ENCODE measurements around the gene APOL3.
"Not testable (repeated sequence)": the region's sequence is repeated elsewhere in the genome, so short reads cannot be mapped to it uniquely, and the experiment has no call there.

APOL3 gene

GRCh38 chr22:36120621-36121351 is 39.8 kb downstream of the APOL3 start:
- DNase-seq, result not testable (repeated sequence)
- in situ Hi-C loops (cut with MboI; ENCODE audit: low pct_unique_long_range_greater_than_20kb, low sequenced_read_pairs), result loop anchor here (25.0 kb wide), 2 partner anchors 183 to 483 kb away; partner anchors contain the start of gene APOL6

- in situ Hi-C loops (cut with MboI; ENCODE audit: low pct_unique_long_range_greater_than_20kb, low sequenced_read_pairs), result loop anchor here (25.0 kb wide), 2 partner anchors 180 to 480 kb away; partner anchors contain the start of gene APOL6
- DNase-seq, result no peak
Measured at GRCh38 chr22:36117053-36117554, 43.5 kb downstream of the APOL3 start.

GRCh38 chr22:36116127-36116526 is 44.4 kb downstream of the APOL3 start:
- DNase-seq, result no peak
- in situ Hi-C loops (cut with MboI; ENCODE audit: low pct_unique_long_range_greater_than_20kb, low sequenced_read_pairs), result loop anchor here (25.0 kb wide), 2 partner anchors 179 to 479 kb away; partner anchors contain the start of gene APOL6

- in situ Hi-C loops (cut with MboI; ENCODE audit: low pct_unique_long_range_greater_than_20kb, low sequenced_read_pairs), result loop anchor here (25.0 kb wide), 2 partner anchors 176 to 476 kb away; partner anchors contain the start of gene APOL6
Measured at GRCh38 chr22:36113121-36113520, 47.4 kb downstream of the APOL3 start.

GRCh38 chr22:36111316-36111715 is 49.2 kb downstream of the APOL3 start:
- no peak for DNase-seq
- in situ Hi-C loops (cut with MboI; ENCODE audit: low pct_unique_long_range_greater_than_20kb, low sequenced_read_pairs), result loop anchor here (25.0 kb wide), 2 partner anchors 174 to 474 kb away; partner anchors contain the start of gene APOL6

More at GRCh38 chr22:36113121-36113520, 47.4 kb downstream of the APOL3 start:
- no peak for DNase-seq

GRCh38 chr22:36110306-36110881 is 50.2 kb downstream of the APOL3 start:
- DNase-seq, result no peak
- in situ Hi-C loops (cut with MboI; ENCODE audit: low pct_unique_long_range_greater_than_20kb, low sequenced_read_pairs), result loop anchor here (25.0 kb wide), 2 partner anchors 173 to 473 kb away; partner anchors contain the start of gene APOL6

- in situ Hi-C loops (cut with MboI; ENCODE audit: low pct_unique_long_range_greater_than_20kb, low sequenced_read_pairs), result loop anchor here (25.0 kb wide), 2 partner anchors 170 to 470 kb away; partner anchors contain the start of gene APOL6
- no peak for DNase-seq
Measured at GRCh38 chr22:36107436-36107835, 53.1 kb downstream of the APOL3 start.

- no peak for DNase-seq
- in situ Hi-C loops (cut with MboI; ENCODE audit: low pct_unique_long_range_greater_than_20kb, low sequenced_read_pairs), result loop anchor here (25.0 kb wide), 2 partner anchors 170 to 470 kb away; partner anchors contain the start of gene APOL6
Measured at GRCh38 chr22:36106910-36107309, 53.6 kb downstream of the APOL3 start.

- in situ Hi-C loops (cut with MboI; ENCODE audit: low pct_unique_long_range_greater_than_20kb, low sequenced_read_pairs), result loop anchor here (25.0 kb wide), 2 partner anchors 168 to 468 kb away; partner anchors contain the start of gene APOL6
- no peak for DNase-seq
Measured at GRCh38 chr22:36104988-36105387, 55.6 kb downstream of the APOL3 start.

- in situ Hi-C loops (cut with MboI; ENCODE audit: low pct_unique_long_range_greater_than_20kb, low sequenced_read_pairs), result loop anchor here (25.0 kb wide), 2 partner anchors 167 to 467 kb away; partner anchors contain the start of gene APOL6
- no peak for DNase-seq
Measured at GRCh38 chr22:36104435-36104834, 56.1 kb downstream of the APOL3 start.

GRCh38 chr22:36103891-36104290 is 56.7 kb downstream of the APOL3 start:
- in situ Hi-C loops (cut with MboI; ENCODE audit: low pct_unique_long_range_greater_than_20kb, low sequenced_read_pairs), result loop anchor here (25.0 kb wide), 2 partner anchors 167 to 467 kb away; partner anchors contain the start of gene APOL6
- DNase-seq, result no peak

GRCh38 chr22:36102995-36103394 is 57.6 kb downstream of the APOL3 start:
- in situ Hi-C loops (cut with MboI; ENCODE audit: low pct_unique_long_range_greater_than_20kb, low sequenced_read_pairs), result loop anchor here (25.0 kb wide), 2 partner anchors 166 to 466 kb away; partner anchors contain the start of gene APOL6

GRCh38 chr22:36101756-36102155 is 58.8 kb downstream of the APOL3 start:
- in situ Hi-C loops (cut with MboI; ENCODE audit: low pct_unique_long_range_greater_than_20kb, low sequenced_read_pairs), result loop anchor here (25.0 kb wide), 2 partner anchors 164 to 464 kb away; partner anchors contain the start of gene APOL6

More at GRCh38 chr22:36102995-36103394, 57.6 kb downstream of the APOL3 start:
- no peak for DNase-seq

GRCh38 chr22:36100908-36101307 is 59.6 kb downstream of the APOL3 start:
- DNase-seq, result not testable (repeated sequence)
- in situ Hi-C loops (cut with MboI; ENCODE audit: low pct_unique_long_range_greater_than_20kb, low sequenced_read_pairs), result loop anchor here (25.0 kb wide), 2 partner anchors 164 to 464 kb away; partner anchors contain the start of gene APOL6

More at GRCh38 chr22:36101756-36102155, 58.8 kb downstream of the APOL3 start:
- DNase-seq, result no peak

GRCh38 chr22:36100134-36100824 is 60.3 kb downstream of the APOL3 start:
- DNase-seq, result no peak
- in situ Hi-C loops (cut with MboI; ENCODE audit: low pct_unique_long_range_greater_than_20kb, low sequenced_read_pairs), result loop anchor here (25.0 kb wide), 2 partner anchors 163 to 463 kb away; partner anchors contain the start of gene APOL6

- in situ Hi-C loops (cut with MboI; ENCODE audit: low pct_unique_long_range_greater_than_20kb, low sequenced_read_pairs); DNase-seq: not testable (repeated sequence)
Measured at GRCh38 chr22:36099561-36099960, 61.0 kb downstream of the APOL3 start.

- in situ Hi-C loops (cut with MboI; ENCODE audit: low pct_unique_long_range_greater_than_20kb, low sequenced_read_pairs), result no loop called here
Measured at GRCh38 chr22:36097880-36098279, 62.7 kb downstream of the APOL3 start.

GRCh38 chr22:36090772-36091171 is 69.8 kb downstream of the APOL3 start:
- in situ Hi-C loops (cut with MboI; ENCODE audit: low pct_unique_long_range_greater_than_20kb, low sequenced_read_pairs); DNase-seq: not testable (repeated sequence)

More at GRCh38 chr22:36097880-36098279, 62.7 kb downstream of the APOL3 start:
- DNase-seq, result no peak

Measured in KBM-7 (cell line).